Activated CD4-positive, alpha-beta T cell treated with anti-CD3 and anti-CD28 coated beads, Interleukin-2, amount 50 U/mL, for 1 hour (primary cell): ENCODE measurements around the gene TRHDE.
"Not testable (repeated sequence)": the region's sequence is repeated elsewhere in the genome, so short reads cannot be mapped to it uniquely, and the experiment has no call there.

Experiments
- DNase-seq: peaks from one replicate; pipeline ENCODE4 v3.0.0-alpha.2; 2020

The TRHDE gene

GRCh38 chr12:72453066-72453465, 180.9 kb downstream of the TRHDE start:
- DNase-seq, result no peak

GRCh38 chr12:72453550-72453949, 181.4 kb downstream of the TRHDE start:
- DNase-seq, result no peak

- no peak for DNase-seq
These were observed 192.3 kb downstream of the TRHDE start for GRCh38 chr12:72464471-72464870.

GRCh38 chr12:72465155-72465554, 193.0 kb downstream of the TRHDE start:
- no peak for DNase-seq

GRCh38 chr12:72465940-72466630, 193.9 kb downstream of the TRHDE start:
- no peak for DNase-seq

GRCh38 chr12:72467985-72468384, 195.8 kb downstream of the TRHDE start:
- DNase-seq, result no peak

GRCh38 chr12:72468505-72468904, 196.3 kb downstream of the TRHDE start:
- no peak for DNase-seq

GRCh38 chr12:72471806-72472205, 199.6 kb downstream of the TRHDE start:
- no peak for DNase-seq

GRCh38 chr12:72472350-72472749, 200.2 kb downstream of the TRHDE start:
- no peak for DNase-seq

GRCh38 chr12:72476301-72476700, 204.1 kb downstream of the TRHDE start:
- no peak for DNase-seq

- DNase-seq, result no peak
These were observed 213.0 kb downstream of the TRHDE start for GRCh38 chr12:72485017-72485701.

GRCh38 chr12:72491426-72491825, 219.3 kb downstream of the TRHDE start:
- no peak for DNase-seq

GRCh38 chr12:72493407-72493806, 221.2 kb downstream of the TRHDE start:
- no peak for DNase-seq

- DNase-seq, result no peak
These were observed 226.2 kb downstream of the TRHDE start for GRCh38 chr12:72498354-72498753.

- DNase-seq, result no peak
These were observed 227.1 kb downstream of the TRHDE start for GRCh38 chr12:72499244-72499643.

- no peak for DNase-seq
These were observed 230.4 kb downstream of the TRHDE start for GRCh38 chr12:72502546-72502945.

- DNase-seq, result no peak
These were observed 233.1 kb downstream of the TRHDE start for GRCh38 chr12:72505227-72505626.

GRCh38 chr12:72509891-72510290, 237.7 kb downstream of the TRHDE start:
- no peak for DNase-seq

- no peak for DNase-seq
These were observed 238.6 kb downstream of the TRHDE start for GRCh38 chr12:72510772-72511171.

- DNase-seq, result no peak
These were observed 239.3 kb downstream of the TRHDE start for GRCh38 chr12:72511498-72511897.

GRCh38 chr12:72511906-72512305, 239.7 kb downstream of the TRHDE start:
- no peak for DNase-seq

- not testable (repeated sequence) for DNase-seq
These were observed 248.0 kb downstream of the TRHDE start for GRCh38 chr12:72520044-72520678.

- DNase-seq, result no peak
These were observed 249.2 kb downstream of the TRHDE start for GRCh38 chr12:72521326-72521725.

- DNase-seq, result no peak
These were observed 250.2 kb downstream of the TRHDE start for GRCh38 chr12:72522411-72522810.
